ENCODE results near the gene MFSD11. TPM values are rescaled to one million over a fixed set of nuclear protein-coding genes. Genes with fewer than 3 reads are reported as not detected.

The MFSD11 gene
- polyA plus RNA-seq, 1 donor from 2014 or later, result 36.1 TPM

GRCh38 chr17:76753061-76753961 lies 15.4 kb downstream of the MFSD11 start:
- no peaks in the 10 kb centered on the region for H3K9me3 ChIP-seq (ENCODE audit: low read length)
- no peak overlapping the region for H2AFZ ChIP-seq (ENCODE audit: low read depth, low read length)
- no peaks in the 10 kb centered on the region for H3F3A ChIP-seq (ENCODE audit: insufficient read depth, low read length, poor library complexity, severe bottlenecking)
- no peak overlapping the region for H3K4me3 ChIP-seq (ENCODE audit: low read length)
- H3K36me3 ChIP-seq (ENCODE audit: insufficient read depth, low read length), result no peaks in the 10 kb centered on the region
- H3K9ac ChIP-seq (ENCODE audit: low read length), result no peak overlapping the region
- H4K20me1 ChIP-seq (ENCODE audit: insufficient read depth), result no peaks in the 10 kb centered on the region
- no peaks in the 10 kb centered on the region for H3K9me2 ChIP-seq (ENCODE audit: insufficient read depth, low read length)
- H3K27ac ChIP-seq (ENCODE audit: low read length), result no peak overlapping the region
- no peak overlapping the region for H3K4me2 ChIP-seq (ENCODE audit: low read length)
- no peaks in the 10 kb centered on the region for H3K27me3 ChIP-seq (ENCODE audit: insufficient read depth, low read depth, low read length)
- no peak for TF ChIP-seq CTCF (IDR thresholded peaks at IDR 0.05; ENCODE audit: poor library complexity, severe bottlenecking)
- no peak for TF ChIP-seq MXI1 (conservative IDR thresholded peaks at IDR 0.05; ENCODE audit: poor library complexity, severe bottlenecking)
- TF ChIP-seq POLR2AphosphoS5 (IDR thresholded peaks at IDR 0.05), result no peak
- no peak for TF ChIP-seq EZH2 (IDR thresholded peaks at IDR 0.05; ENCODE audit: borderline replicate concordance, insufficient read depth, low read length, poor library complexity, severe bottlenecking)
- no peak for TF ChIP-seq RAD21 (conservative IDR thresholded peaks at IDR 0.05)
- TF ChIP-seq REST (IDR thresholded peaks at IDR 0.05; ENCODE audit: borderline replicate concordance), result no peak
- TF ChIP-seq SMC3 (conservative IDR thresholded peaks at IDR 0.05; ENCODE audit: poor library complexity), result no peak
- TF ChIP-seq TAF1 (IDR thresholded peaks at IDR 0.05; ENCODE audit: low read depth), result no peak
- TF ChIP-seq EP300 (conservative IDR thresholded peaks at IDR 0.05; ENCODE audit: poor library complexity, severe bottlenecking), result no peak
- H3K79me2 ChIP-seq (replicated peaks; ENCODE audit: insufficient read depth, low read length), result no peaks in the 10 kb centered on the region

- no peaks in the 10 kb centered on the region for H3K79me2 ChIP-seq (replicated peaks; ENCODE audit: insufficient read depth, low read length)
- no peaks in the 10 kb centered on the region for H3K27me3 ChIP-seq (ENCODE audit: insufficient read depth, low read depth, low read length)
- no peaks in the 10 kb centered on the region for H3F3A ChIP-seq (ENCODE audit: insufficient read depth, low read length, poor library complexity, severe bottlenecking)
- H3K36me3 ChIP-seq (ENCODE audit: insufficient read depth, low read length), result no peaks in the 10 kb centered on the region
- H4K20me1 ChIP-seq (ENCODE audit: insufficient read depth), result no peaks in the 10 kb centered on the region
- no peak overlapping the region for H2AFZ ChIP-seq (ENCODE audit: low read depth, low read length)
- H3K4me2 ChIP-seq (ENCODE audit: low read length), result no peak overlapping the region
- H3K9ac ChIP-seq (ENCODE audit: low read length), result no peak overlapping the region
- TF ChIP-seq EZH2 (IDR thresholded peaks at IDR 0.05; ENCODE audit: borderline replicate concordance, insufficient read depth, low read length, poor library complexity, severe bottlenecking) (no peak), POLR2AphosphoS5 (IDR thresholded peaks at IDR 0.05) (no peak), CTCF (IDR thresholded peaks at IDR 0.05; ENCODE audit: poor library complexity, severe bottlenecking) (no peak), TAF1 (IDR thresholded peaks at IDR 0.05; ENCODE audit: low read depth) (no peak), EP300 (conservative IDR thresholded peaks at IDR 0.05; ENCODE audit: poor library complexity, severe bottlenecking) (no peak), MXI1 (conservative IDR thresholded peaks at IDR 0.05; ENCODE audit: poor library complexity, severe bottlenecking) (no peak), RAD21 (conservative IDR thresholded peaks at IDR 0.05) (no peak), REST (IDR thresholded peaks at IDR 0.05; ENCODE audit: borderline replicate concordance) (no peak), SMC3 (conservative IDR thresholded peaks at IDR 0.05; ENCODE audit: poor library complexity) (no peak)
- no peak overlapping the region for H3K27ac ChIP-seq (ENCODE audit: low read length)
- H3K9me3 ChIP-seq (ENCODE audit: low read length), result no peaks in the 10 kb centered on the region
- H3K9me2 ChIP-seq (ENCODE audit: insufficient read depth, low read length), result no peaks in the 10 kb centered on the region
- no peak overlapping the region for H3K4me3 ChIP-seq (ENCODE audit: low read length)
Measured at GRCh38 chr17:76755285-76755684, 17.4 kb downstream of the MFSD11 start.

All from neural cell (in vitro differentiated cells).